OCI-LY1 (cell line): ENCODE data around the gene ZFPM1.

Experiments used
- H2AFZ ChIP-seq: fragments of 200-600 bp; sonication (generic), shearing (Covaris generic); 2 replicates; pipeline ENCODE4 v1.6.0; 2014; ENCODE audit warnings: antibody characterized with exemption, mild to moderate bottlenecking, low read length
- H3F3A ChIP-seq: fragments of 200-600 bp; sonication (generic), shearing (Covaris generic); 2 replicates; pipeline ENCODE4 v1.6.0; 2014; ENCODE audit warnings: mild to moderate bottlenecking, antibody characterized with exemption, low read length, moderate library complexity; ENCODE audit not compliant: insufficient read depth
- H3K27ac ChIP-seq: fragments of 200-600 bp; sonication (generic); 2 replicates; pipeline ENCODE4 v1.5.1; 2014; ENCODE audit warnings: low read length, mixed run types, mild to moderate bottlenecking, low read depth; ENCODE audit not compliant: poor library complexity, severe bottlenecking
- H3K27me3 ChIP-seq: fragments of 200-600 bp; sonication (generic); 2 replicates; pipeline ENCODE4 v1.6.0; 2014; ENCODE audit warnings: antibody characterized with exemption, mild to moderate bottlenecking, low read length, moderate library complexity; ENCODE audit not compliant: insufficient read depth
- H3K36me3 ChIP-seq: fragments of 200-600 bp; sonication (generic); 2 replicates; pipeline ENCODE4 v1.6.1; 2014; ENCODE audit warnings: mild to moderate bottlenecking, antibody characterized with exemption, low read length, moderate library complexity, mixed read lengths; ENCODE audit not compliant: insufficient read depth
- H3K4me1 ChIP-seq: fragments of 200-600 bp; sonication (generic); 2 replicates; pipeline ENCODE4 v1.5.1; 2014; ENCODE audit warnings: mild to moderate bottlenecking, low read length, moderate library complexity; ENCODE audit not compliant: insufficient read depth, severe bottlenecking
- H3K4me2 ChIP-seq: fragments of 200-600 bp; sonication (generic), shearing (Covaris generic); 2 replicates; pipeline ENCODE4 v1.6.1; 2014; ENCODE audit warnings: low read length
- H3K4me3 ChIP-seq: fragments of 200-600 bp; sonication (generic); 2 replicates; pipeline ENCODE4 v1.5.1; 2014; ENCODE audit warnings: low read length, low read depth, mild to moderate bottlenecking, mixed read lengths; ENCODE audit not compliant: poor library complexity, severe bottlenecking
- H3K79me2 ChIP-seq: fragments of 200-600 bp; shearing (Covaris generic); 2 replicates; pipeline ENCODE4 v1.6.1; 2016; ENCODE audit warnings: mixed run types, low read length, mixed read lengths; ENCODE audit not compliant: insufficient read depth
- H3K9ac ChIP-seq: fragments of 200-600 bp; sonication (generic), shearing (Covaris generic); 2 replicates; pipeline ENCODE4 v1.6.1; 2014; ENCODE audit warnings: mild to moderate bottlenecking, low read length, mixed read lengths
- H3K9me2 ChIP-seq: fragments of 200-600 bp; sonication (generic), shearing (Covaris generic); 2 replicates; pipeline ENCODE4 v1.6.1; 2014; ENCODE audit warnings: low read depth, mild to moderate bottlenecking, low read length, mixed read lengths
- H3K9me3 ChIP-seq: fragments of 200-600 bp; shearing (Covaris generic); 2 replicates; pipeline ENCODE4 v1.6.1; 2014; ENCODE audit warnings: low read length, mixed read lengths
- H4K20me1 ChIP-seq: fragments of 200-600 bp; sonication (generic), shearing (Covaris generic); 2 replicates; pipeline ENCODE4 v1.6.0; 2016; ENCODE audit warnings: mild to moderate bottlenecking, low read length; ENCODE audit not compliant: insufficient read depth
- EZH2 ChIP-seq: fragments of 200-600 bp; sonication (generic), shearing (Covaris generic); IDR thresholded peaks from 2 replicates; pipeline ENCODE4 v1.8.0; 2017; ENCODE audit warnings: borderline replicate concordance, mixed run types, mild to moderate bottlenecking, antibody characterized with exemption, low read length, moderate library complexity, mixed read lengths
- TF ChIP-seq, protein P1 (sequence below): fragments of 200-600 bp; sonication (generic), shearing (Covaris generic); IDR thresholded peaks from 2 replicates; pipeline ENCODE4 v1.5.1; 2017; ENCODE audit warnings: mild to moderate bottlenecking, antibody characterized with exemption, low read length, moderate library complexity, mixed read lengths

The ZFPM1 gene

DNA sequence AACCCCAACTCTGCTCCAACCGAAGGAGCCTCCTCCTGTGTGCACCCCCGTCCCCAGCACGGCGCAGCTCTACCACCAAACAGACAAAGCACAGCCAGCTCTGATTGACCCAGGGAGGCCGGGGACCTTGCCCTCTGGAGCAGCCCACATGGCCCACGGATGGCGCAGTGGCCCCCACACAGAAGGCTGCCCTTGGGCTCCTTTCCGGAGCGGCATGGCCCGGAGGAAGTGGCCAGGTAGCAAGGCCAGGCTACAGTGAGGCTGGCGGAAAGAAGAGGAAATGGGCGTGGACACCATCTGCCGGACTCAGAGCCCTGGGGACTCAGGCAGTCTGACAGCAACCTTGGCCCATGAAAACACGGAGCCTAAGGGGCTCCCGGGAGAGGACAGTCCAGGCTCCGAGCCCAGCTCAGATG lies 97.2 kb downstream of the ZFPM1 start:
- Histone ChIP-seq H3K9me2 (no peaks in the 10 kb centered on the region), H3K4me1 (no peaks in the 10 kb centered on the region), H3K9ac (no peak overlapping the region), H3K79me2 (no peaks in the 10 kb centered on the region), H3K4me2 (no peak overlapping the region), H3F3A (no peaks in the 10 kb centered on the region), H3K36me3 (no peaks in the 10 kb centered on the region), H3K4me3 (no peak overlapping the region), H3K9me3 (no peaks in the 10 kb centered on the region), H4K20me1 (no peaks in the 10 kb centered on the region), H3K27me3 (peaks cover 12% of the 10 kb centered on the region), H3K27ac (no peak overlapping the region), H2AFZ (no peak overlapping the region)
- no peak for TF ChIP-seq EZH2

DNA sequence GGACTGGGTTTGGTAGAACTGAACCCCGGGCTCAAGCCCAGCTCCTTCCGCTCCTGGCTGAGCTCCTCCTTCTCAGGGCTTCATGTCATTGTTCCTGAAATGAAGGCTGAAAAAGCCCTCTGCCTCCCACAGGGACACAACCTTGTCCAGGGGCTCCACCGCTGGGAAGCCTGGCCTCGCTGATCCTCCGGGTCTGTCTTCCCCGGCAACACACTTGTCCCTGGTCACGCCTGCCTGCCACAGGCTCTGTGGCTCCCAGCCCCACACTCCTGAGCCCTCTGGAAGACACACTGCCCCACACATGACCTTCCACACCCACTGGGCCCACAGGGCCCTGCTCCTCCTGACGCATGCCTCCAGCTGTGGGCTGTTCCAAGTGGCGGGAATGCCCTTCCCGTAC lies 99.1 kb downstream of the ZFPM1 start:
- no peak overlapping the region for H3K4me3 ChIP-seq
- peaks cover 17% of the 10 kb centered on the region for H3K27me3 ChIP-seq
- no peaks in the 10 kb centered on the region; the same call in 1 of the 2 replicates for H3K36me3 ChIP-seq
- H3K79me2 ChIP-seq = no peaks in the 10 kb centered on the region
- no peak overlapping the region for H3K4me2 ChIP-seq
- no peak overlapping the region for H2AFZ ChIP-seq
- TF ChIP-seq, protein P1, sequence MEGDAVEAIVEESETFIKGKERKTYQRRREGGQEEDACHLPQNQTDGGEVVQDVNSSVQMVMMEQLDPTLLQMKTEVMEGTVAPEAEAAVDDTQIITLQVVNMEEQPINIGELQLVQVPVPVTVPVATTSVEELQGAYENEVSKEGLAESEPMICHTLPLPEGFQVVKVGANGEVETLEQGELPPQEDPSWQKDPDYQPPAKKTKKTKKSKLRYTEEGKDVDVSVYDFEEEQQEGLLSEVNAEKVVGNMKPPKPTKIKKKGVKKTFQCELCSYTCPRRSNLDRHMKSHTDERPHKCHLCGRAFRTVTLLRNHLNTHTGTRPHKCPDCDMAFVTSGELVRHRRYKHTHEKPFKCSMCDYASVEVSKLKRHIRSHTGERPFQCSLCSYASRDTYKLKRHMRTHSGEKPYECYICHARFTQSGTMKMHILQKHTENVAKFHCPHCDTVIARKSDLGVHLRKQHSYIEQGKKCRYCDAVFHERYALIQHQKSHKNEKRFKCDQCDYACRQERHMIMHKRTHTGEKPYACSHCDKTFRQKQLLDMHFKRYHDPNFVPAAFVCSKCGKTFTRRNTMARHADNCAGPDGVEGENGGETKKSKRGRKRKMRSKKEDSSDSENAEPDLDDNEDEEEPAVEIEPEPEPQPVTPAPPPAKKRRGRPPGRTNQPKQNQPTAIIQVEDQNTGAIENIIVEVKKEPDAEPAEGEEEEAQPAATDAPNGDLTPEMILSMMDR = no peak
- TF ChIP-seq EZH2 = no peak
- no peaks in the 10 kb centered on the region for H3F3A ChIP-seq
- no peaks in the 10 kb centered on the region for H3K4me1 ChIP-seq
- H4K20me1 ChIP-seq = no peaks in the 10 kb centered on the region
- H3K9me2 ChIP-seq = no peaks in the 10 kb centered on the region
- no peak overlapping the region for H3K9ac ChIP-seq
- no peak overlapping the region for H3K27ac ChIP-seq
- no peaks in the 10 kb centered on the region for H3K9me3 ChIP-seq

DNA sequence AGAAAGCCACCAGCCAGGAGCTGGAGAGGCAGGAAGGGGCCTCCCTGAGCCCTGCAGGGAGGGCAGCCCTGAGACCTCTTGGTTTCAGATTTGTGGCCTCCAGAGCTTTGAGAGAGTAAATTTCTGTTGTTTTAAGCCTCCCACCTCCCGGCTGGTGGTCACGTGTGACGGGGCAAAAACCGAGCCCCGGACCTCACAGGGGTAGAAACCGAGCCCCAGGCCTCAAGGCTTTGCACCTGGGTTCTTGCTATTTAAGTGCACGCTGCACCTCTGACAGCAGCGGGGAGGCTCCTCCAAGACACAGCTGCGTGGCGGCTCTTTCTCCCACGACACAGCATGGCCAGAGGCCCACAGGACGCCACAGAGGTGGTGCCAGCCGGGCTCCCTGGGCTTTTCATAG lies 99.7 kb downstream of the ZFPM1 start:
- Histone ChIP-seq H3F3A (no peaks in the 10 kb centered on the region), H3K4me1 (no peaks in the 10 kb centered on the region), H3K79me2 (no peaks in the 10 kb centered on the region), H3K27me3 (peaks cover 17% of the 10 kb centered on the region), H3K4me3 (no peak overlapping the region), H3K36me3 (no peaks in the 10 kb centered on the region; the same call in 1 of the 2 replicates), H3K27ac (no peak overlapping the region), H3K9me3 (no peaks in the 10 kb centered on the region), H4K20me1 (no peaks in the 10 kb centered on the region), H3K9me2 (no peaks in the 10 kb centered on the region), H2AFZ (no peak overlapping the region), H3K4me2 (no peak overlapping the region), H3K9ac (no peak overlapping the region)
- TF ChIP-seq EZH2 = no peak
- TF ChIP-seq, protein P1 = no peak

DNA sequence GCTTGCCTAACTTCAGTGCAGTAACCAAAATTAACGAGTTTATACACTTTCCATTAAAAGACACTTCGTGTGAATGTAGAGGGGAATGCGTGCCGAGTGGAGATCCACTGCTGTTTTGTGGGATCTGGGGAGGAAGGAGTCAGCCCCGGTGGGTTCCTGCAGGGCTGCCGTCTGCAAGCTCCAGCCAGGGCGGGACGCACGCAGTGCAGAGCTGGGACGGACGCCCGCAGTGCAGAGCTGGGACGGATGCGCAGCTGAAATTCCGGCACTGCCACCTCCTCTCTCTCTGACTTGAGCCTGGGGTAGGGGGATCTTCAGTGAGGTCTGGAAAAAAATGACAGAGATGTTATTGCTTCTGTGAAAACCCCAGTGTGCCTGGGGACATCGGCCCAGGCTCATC lies 100.7 kb downstream of the ZFPM1 start:
- Histone ChIP-seq H3K4me1 (no peaks in the 10 kb centered on the region), H3K79me2 (no peaks in the 10 kb centered on the region), H3K9ac (no peak overlapping the region), H3K27me3 (peaks cover 17% of the 10 kb centered on the region), H3F3A (no peaks in the 10 kb centered on the region), H3K9me3 (no peaks in the 10 kb centered on the region), H3K4me2 (no peak overlapping the region), H2AFZ (no peak overlapping the region), H3K9me2 (no peaks in the 10 kb centered on the region), H3K27ac (no peak overlapping the region), H3K36me3 (no peaks in the 10 kb centered on the region; the same call in 1 of the 2 replicates), H4K20me1 (no peaks in the 10 kb centered on the region), H3K4me3 (no peak overlapping the region)
- TF ChIP-seq, protein P1 = no peak
- no peak for TF ChIP-seq EZH2
